Thyroid gland (tissue), 4 donors: Measurements from ENCODE around the gene CDYL. TPM values are rescaled to one million over a fixed set of nuclear protein-coding genes. Genes with fewer than 3 reads are reported as not detected.

ENCODE experiments used
- DNase-seq, 2 donors: peaks; one replicate each; pipeline ENCODE4 v3.0.0-alpha.2; 2019
- H3K27ac ChIP-seq, 3 donors: fragments of 200-600 bp; sonication (generic); 1 replicate in 2 of 3; 2 replicates in 1 of 3; pipeline ENCODE4 v1.5.1; 2016 to 2019; ENCODE audit warnings: mild to moderate bottlenecking in 1 of 3, moderate library complexity in 1 of 3
- H3K27me3 ChIP-seq: fragments of 200-600 bp; sonication (generic); one replicate; pipeline ENCODE4 v1.5.1; 2019
- H3K36me3 ChIP-seq, 2 donors: fragments of 200-600 bp; sonication (generic); one replicate each; pipeline ENCODE4 v1.5.1; 2016 to 2019
- H3K4me1 ChIP-seq, 2 donors: fragments of 200-600 bp; sonication (generic); one replicate each; pipeline ENCODE4 v1.5.1; 2017 to 2019
- H3K4me3 ChIP-seq, 3 donors: fragments of 200-600 bp; sonication (generic); replicated peaks in 1 of 3; 1 replicate in 2 of 3; 2 replicates in 1 of 3; pipeline ENCODE4 v1.5.1; 2016; ENCODE audit warnings: mild to moderate bottlenecking in 1 of 3
- H3K9me3 ChIP-seq: fragments of 200-600 bp; sonication (generic); one replicate; pipeline ENCODE4 v1.5.1; 2017
- CTCF ChIP-seq, 6 experiments: fragments of 200-600 bp in 3 of 6; fragments of 450-650 bp in 3 of 6; sonication (generic) in 3 of 6; IDR thresholded peaks; one replicate each; pipeline ENCODE4 v1.5.1; 2016 to 2019; ENCODE audit warnings: antibody characterized with exemption in 6 of 6, mild to moderate bottlenecking in 2 of 6, inconsistent platforms in 1 of 6, moderate library complexity in 1 of 6
- POLR2A ChIP-seq, 2 donors: fragments of 450-650 bp; IDR thresholded peaks; one replicate each; pipeline ENCODE4 v1.6.1; 2017; ENCODE audit warnings: antibody characterized with exemption in 2 of 2, mild to moderate bottlenecking in 2 of 2, moderate library complexity in 1 of 2
- WGBS, 2 donors: methylation state at CpG; one replicate each; pipeline ENCODE4 v1.1.5; 2017; 5-methylcytosine and 5-hydroxymethylcytosine counted together
- intact Hi-C: fragments of 100-400 bp; cut with DNase I; formaldehyde crosslinking; loops from one replicate; pipeline ENCODE4 v1.15.1; 2023
- total RNA-seq, 4 donors: library from RNA; depleted of rRNA; stranded (reverse); fragments of >200 nt; gene quantifications; one replicate each; pipeline ENCODE4 v1.2.3, GENCODE V29; 2016

Gene CDYL
- total RNA-seq, 4 donors from 2014 or later: 22.6 to 61.4 (median 43.7) TPM

DNA sequence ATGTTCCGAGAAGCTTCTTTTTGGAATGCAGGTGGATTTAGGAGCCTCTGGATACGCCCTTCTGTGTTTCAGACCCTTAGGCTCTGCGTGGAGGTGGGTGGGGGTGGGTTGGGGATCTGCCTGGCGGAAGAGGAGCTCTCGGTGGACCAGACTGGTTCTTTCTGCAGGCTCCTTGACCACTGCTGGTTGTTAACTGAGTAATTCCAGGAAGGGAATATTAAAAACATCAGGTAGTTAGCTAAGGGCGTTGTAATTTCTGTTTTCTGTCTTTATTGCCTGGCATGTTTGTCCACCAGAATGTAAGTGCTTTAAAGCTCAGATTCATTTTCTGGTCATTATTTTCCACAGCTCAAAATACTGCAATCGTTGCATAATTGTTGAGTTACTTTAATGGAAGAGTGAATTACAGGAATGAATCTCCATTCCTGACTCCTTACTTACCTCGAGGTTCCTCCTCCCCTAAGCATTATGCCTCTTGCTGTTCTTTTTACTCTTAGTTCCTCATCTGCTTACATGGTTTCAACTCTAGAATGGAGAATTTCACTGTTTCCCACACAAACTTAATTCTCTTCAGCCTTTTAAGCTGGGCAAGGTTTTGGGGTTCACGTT is 5.9 kb downstream of the CDYL start:
- Histone ChIP-seq H3K4me3 (no peak overlapping the region), H3K9me3 (no peaks in the 10 kb centered on the region), H3K27ac (peak overlapping the region in 1 of 3 donors; percentile 19), H3K4me1 (peaks cover 17 to 36% of the 10 kb centered on the region in 2 donors), H3K27me3 (no peaks in the 10 kb centered on the region), H3K36me3 (no peaks in the 10 kb centered on the region)
- WGBS, 2 donors: 73 to 78% methylated on average over 9 of the region's 9 CpGs
- intact Hi-C loops: no loop called here
- TF ChIP-seq POLR2A (IDR thresholded peaks at IDR 0.05): no peak
- no peak for TF ChIP-seq CTCF (IDR thresholded peaks at IDR 0.05)
- no peak for DNase-seq

DNA sequence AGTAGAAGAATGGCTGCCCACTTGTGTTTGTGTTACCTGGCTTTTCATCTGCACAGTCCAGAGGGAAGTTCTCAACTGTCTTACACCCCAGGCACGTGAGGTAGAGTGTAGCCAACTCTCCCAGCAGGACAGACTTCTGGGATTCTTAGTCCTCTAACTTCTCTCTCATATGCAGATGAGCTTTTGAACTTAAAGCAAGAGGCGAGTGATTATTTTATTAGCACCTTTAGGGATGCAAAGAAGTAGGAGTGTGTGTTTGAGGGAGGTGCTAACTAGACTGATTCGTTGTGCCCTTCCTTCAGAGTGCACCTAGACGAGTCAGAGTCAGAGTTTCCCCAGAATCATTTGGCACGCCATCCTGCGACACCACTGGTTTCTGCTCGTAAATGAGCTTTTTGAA is 10.8 kb downstream of the CDYL start:
- no peaks in the 10 kb centered on the region for H3K9me3 ChIP-seq
- intact Hi-C loops: no loop called here
- H3K27ac ChIP-seq: no peak overlapping the region
- H3K27me3 ChIP-seq: no peaks in the 10 kb centered on the region
- H3K36me3 ChIP-seq: no peaks in the 10 kb centered on the region
- 78 to 88% methylated on average over 7 of the region's 7 CpGs for WGBS, 2 donors
- peaks cover 8 to 20% of the 10 kb centered on the region in 2 donors for H3K4me1 ChIP-seq
- DNase-seq: no peak
- TF ChIP-seq POLR2A (IDR thresholded peaks at IDR 0.05): no peak
- TF ChIP-seq CTCF (IDR thresholded peaks at IDR 0.05): no peak
- H3K4me3 ChIP-seq: no peak overlapping the region

DNA sequence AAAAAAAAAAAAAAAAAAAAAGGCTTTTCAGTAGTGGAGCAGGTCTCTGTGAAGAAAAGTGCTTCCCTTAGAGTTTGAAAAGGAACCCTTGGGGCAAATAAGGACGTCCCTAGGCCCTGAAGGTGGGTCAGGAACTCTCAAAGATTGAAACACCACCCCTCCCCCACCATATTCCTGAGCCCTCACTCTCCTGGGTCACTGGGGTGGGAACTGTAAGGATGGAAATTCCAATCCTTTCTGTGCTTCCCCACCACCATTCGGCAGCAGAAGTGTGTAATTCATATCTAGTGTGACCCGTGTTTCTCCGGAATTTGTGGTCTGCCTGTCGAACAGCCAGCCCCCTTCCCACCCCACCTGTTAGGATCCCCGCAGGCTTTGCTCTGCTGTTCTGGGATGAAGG is 12.3 kb downstream of the CDYL start:
- peaks cover 7 to 11% of the 10 kb centered on the region in 2 donors for H3K4me1 ChIP-seq
- no peak for DNase-seq
- H3K4me3 ChIP-seq: no peak overlapping the region
- intact Hi-C loops: no loop called here
- no peaks in the 10 kb centered on the region for H3K27me3 ChIP-seq
- TF ChIP-seq CTCF (IDR thresholded peaks at IDR 0.05): no peak
- TF ChIP-seq POLR2A (IDR thresholded peaks at IDR 0.05): no peak
- no peak overlapping the region for H3K27ac ChIP-seq
- no peaks in the 10 kb centered on the region for H3K9me3 ChIP-seq
- WGBS, 2 donors: 84 to 87% methylated on average over 6 of the region's 6 CpGs
- no peaks in the 10 kb centered on the region for H3K36me3 ChIP-seq

- WGBS, 2 donors: 66 to 79% methylated on average over 15 to 16 of the region's 16 CpGs
- Histone ChIP-seq H3K27ac (no peak overlapping the region), H3K9me3 (no peaks in the 10 kb centered on the region), H3K4me1 (peaks cover 7 to 11% of the 10 kb centered on the region in 2 donors), H3K36me3 (no peaks in the 10 kb centered on the region), H3K4me3 (no peak overlapping the region), H3K27me3 (no peaks in the 10 kb centered on the region)
- TF ChIP-seq CTCF (IDR thresholded peaks at IDR 0.05): no peak
- TF ChIP-seq POLR2A (IDR thresholded peaks at IDR 0.05): no peak
- peak in 1 of 2 donors; percentile 10 for DNase-seq
- intact Hi-C loops: no loop called here
Observed at GRCh38 chr6:4788953-4789584, 12.9 kb downstream of the CDYL start.

DNA sequence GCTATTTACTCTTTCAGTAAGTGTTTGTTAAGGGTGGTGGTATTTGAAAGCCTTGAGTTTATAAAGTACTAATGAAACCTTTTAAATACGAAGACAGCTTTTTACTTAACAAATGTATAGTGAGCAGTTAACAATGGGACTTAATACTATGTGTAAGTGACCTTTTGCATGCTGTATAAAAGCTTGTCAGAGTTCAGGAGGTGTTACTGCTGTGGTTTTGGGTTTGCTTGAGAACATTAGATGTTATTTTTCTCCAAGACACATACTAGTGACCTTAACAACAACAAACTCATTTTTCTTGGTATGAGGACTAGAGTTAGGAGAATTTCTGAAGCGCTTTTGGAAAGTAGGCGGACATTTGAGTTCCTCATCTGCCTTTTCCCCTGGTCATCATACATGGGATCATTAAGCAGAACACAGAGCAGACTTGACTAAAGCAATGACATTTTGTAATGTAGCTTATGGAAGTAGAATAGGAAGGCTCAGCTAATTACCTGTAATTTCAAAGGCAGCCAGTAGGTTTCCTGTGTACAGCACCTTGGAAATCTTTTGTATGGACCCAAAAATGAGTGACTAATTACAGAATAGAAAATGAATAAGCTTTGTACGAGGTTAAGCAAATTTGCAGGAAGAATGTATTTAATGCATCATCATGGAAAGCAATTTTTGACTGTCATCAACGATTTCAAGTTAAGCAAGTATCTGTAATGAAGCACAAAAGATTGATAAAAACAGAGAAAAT is 14.1 kb downstream of the CDYL start:
- Histone ChIP-seq H3K4me1 (peaks cover 11 to 13% of the 10 kb centered on the region in 2 donors), H3K9me3 (no peaks in the 10 kb centered on the region), H3K36me3 (no peaks in the 10 kb centered on the region), H3K27ac (no peak overlapping the region), H3K27me3 (no peaks in the 10 kb centered on the region), H3K4me3 (no peak overlapping the region)
- no peak for DNase-seq
- intact Hi-C loops: no loop called here
- WGBS, 2 donors: 85 to 87% methylated on average over 5 of the region's 5 CpGs
- no peak for TF ChIP-seq POLR2A (IDR thresholded peaks at IDR 0.05)
